BE2C (cell line): ENCODE measurements around the gene ABI3.

Source experiments
- DNase-seq: peaks from one replicate; pipeline ENCODE4 v3.0.0-alpha.2; 2020
- H3K27me3 ChIP-seq: fragments of 250-450 bp; sonication (Bioruptor Pico); 2 replicates; pipeline ENCODE4 v1.5.1; 2020; ENCODE audit warnings: mild to moderate bottlenecking
- H3K36me3 ChIP-seq: fragments of 250-450 bp; sonication (Bioruptor Pico); 2 replicates; pipeline ENCODE4 v1.5.1; 2020; ENCODE audit warnings: mild to moderate bottlenecking
- H3K4me1 ChIP-seq: fragments of 250-450 bp; sonication (Bioruptor Pico); 2 replicates; pipeline ENCODE4 v1.5.1; 2020
- H3K4me3 ChIP-seq: 2 replicates; pipeline ENCODE4 v1.5.1; 2011; ENCODE audit warnings: low read depth, low read length
- H3K9me3 ChIP-seq: fragments of 250-450 bp; sonication (Bioruptor Pico); 2 replicates; pipeline ENCODE4 v1.5.1; 2020
- TF ChIP-seq, protein P1 (sequence below): IDR thresholded peaks from 2 replicates; pipeline ENCODE4 v1.5.1; 2012; ENCODE audit warnings: mild to moderate bottlenecking, low read depth, low read length

ABI3 gene

DNA sequence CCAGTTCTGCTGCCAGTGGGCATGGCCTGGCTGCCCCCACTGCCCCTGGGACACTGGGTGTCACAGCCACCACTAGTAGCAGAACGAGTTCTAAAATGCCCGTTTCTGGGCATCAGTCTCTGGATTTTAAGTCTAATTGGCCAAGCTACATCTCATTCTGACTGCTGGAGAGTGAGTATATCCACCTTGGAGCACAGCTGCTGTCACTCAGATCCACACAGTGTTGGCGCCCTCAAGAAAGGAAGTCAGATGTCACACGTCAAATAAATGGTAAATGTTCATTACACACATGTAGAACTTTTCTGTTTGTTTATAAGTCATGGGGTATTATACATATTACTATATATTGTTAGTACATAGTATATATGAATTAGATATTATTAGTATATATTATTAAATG, 19.6 kb upstream of the ABI3 start:
- Histone ChIP-seq H3K4me3 (no peak overlapping the region), H3K27me3 (no peaks in the 10 kb centered on the region), H3K4me1 (no peaks in the 10 kb centered on the region), H3K36me3 (no peaks in the 10 kb centered on the region), H3K9me3 (no peaks in the 10 kb centered on the region; the same call in 1 of the 2 replicates)
- DNase-seq: no peak
- TF ChIP-seq, protein P1, sequence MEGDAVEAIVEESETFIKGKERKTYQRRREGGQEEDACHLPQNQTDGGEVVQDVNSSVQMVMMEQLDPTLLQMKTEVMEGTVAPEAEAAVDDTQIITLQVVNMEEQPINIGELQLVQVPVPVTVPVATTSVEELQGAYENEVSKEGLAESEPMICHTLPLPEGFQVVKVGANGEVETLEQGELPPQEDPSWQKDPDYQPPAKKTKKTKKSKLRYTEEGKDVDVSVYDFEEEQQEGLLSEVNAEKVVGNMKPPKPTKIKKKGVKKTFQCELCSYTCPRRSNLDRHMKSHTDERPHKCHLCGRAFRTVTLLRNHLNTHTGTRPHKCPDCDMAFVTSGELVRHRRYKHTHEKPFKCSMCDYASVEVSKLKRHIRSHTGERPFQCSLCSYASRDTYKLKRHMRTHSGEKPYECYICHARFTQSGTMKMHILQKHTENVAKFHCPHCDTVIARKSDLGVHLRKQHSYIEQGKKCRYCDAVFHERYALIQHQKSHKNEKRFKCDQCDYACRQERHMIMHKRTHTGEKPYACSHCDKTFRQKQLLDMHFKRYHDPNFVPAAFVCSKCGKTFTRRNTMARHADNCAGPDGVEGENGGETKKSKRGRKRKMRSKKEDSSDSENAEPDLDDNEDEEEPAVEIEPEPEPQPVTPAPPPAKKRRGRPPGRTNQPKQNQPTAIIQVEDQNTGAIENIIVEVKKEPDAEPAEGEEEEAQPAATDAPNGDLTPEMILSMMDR: no peak

DNA sequence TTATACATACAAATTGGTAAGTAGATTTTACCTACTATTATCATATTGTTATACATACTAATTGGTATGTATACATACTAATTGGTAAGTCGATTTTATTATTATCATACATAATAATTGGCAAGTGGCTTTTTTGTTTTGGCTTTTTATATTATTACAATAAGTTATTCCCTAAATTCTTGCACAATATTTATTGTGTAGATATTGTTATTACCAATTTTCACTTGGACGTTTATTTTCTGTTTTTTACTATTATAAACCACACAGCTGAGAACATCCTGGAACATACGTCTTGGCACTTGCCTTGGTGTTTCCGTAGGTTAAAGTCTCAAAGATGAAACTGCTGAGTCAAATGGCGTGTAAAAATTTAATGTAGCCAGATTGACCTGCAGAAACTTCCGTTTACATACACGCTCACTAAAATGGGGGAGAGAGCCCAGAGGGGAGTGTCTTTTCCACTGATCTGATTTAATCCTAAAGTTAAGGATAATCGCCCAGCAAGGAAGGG, 19.0 kb upstream of the ABI3 start:
- DNase-seq: no peak
- TF ChIP-seq, protein P1: no peak

DNA sequence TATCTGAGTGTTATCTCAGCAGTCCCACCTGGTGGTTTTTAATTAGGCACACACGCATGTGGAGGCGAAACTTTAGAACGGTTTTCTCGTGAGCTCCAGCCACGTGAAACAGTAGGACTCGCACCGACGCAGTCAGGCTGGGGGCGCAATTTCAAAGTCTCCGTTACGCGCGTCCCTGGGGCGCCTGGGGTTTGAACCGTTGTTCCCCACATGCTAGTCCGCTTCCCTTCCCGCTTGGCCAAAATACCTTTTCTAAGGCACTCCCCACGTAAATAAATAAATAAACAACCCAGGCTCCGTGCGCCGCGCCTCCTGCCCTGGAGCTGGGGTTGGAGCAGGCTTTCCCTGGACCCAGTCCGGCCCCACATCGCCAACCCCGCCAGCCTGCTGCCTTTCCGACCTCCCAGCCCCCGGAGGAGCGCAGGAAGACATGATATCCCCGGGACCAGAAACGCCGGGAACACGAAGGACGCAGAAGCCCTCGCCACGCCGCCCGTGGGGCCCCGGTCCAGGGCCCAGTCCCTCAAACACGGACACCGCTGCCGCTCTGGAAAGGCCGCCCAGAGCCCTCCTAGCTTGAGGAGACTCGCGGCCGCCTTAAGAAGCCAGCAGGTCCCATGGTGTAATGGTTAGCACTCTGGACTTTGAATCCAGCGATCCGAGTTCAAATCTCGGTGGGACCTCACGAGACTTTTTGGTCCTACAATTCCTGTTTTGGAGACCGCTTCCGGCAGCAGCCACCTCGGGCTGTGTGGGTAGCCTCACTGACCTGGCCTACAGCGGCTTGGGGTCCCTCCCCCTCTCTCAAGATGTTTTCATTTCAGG, 18.4 kb upstream of the ABI3 start:
- Histone ChIP-seq H3K4me3 (peak overlapping the region; percentile 80), H3K4me1 (no peaks in the 10 kb centered on the region), H3K9me3 (no peaks in the 10 kb centered on the region), H3K36me3 (no peaks in the 10 kb centered on the region), H3K27me3 (no peaks in the 10 kb centered on the region)
- DNase-seq: peak; percentile 90
- TF ChIP-seq, protein P1: peak; percentile 28; the same call in 1 of the 2 replicates

More for the DNA sequence above, 19.0 kb upstream of the ABI3 start:
- H3K4me1 ChIP-seq: no peaks in the 10 kb centered on the region
- H3K4me3 ChIP-seq: peak overlapping the region; percentile 80
- H3K27me3 ChIP-seq: no peaks in the 10 kb centered on the region
- no peaks in the 10 kb centered on the region; the same call in 1 of the 2 replicates for H3K9me3 ChIP-seq
- H3K36me3 ChIP-seq: no peaks in the 10 kb centered on the region

DNA sequence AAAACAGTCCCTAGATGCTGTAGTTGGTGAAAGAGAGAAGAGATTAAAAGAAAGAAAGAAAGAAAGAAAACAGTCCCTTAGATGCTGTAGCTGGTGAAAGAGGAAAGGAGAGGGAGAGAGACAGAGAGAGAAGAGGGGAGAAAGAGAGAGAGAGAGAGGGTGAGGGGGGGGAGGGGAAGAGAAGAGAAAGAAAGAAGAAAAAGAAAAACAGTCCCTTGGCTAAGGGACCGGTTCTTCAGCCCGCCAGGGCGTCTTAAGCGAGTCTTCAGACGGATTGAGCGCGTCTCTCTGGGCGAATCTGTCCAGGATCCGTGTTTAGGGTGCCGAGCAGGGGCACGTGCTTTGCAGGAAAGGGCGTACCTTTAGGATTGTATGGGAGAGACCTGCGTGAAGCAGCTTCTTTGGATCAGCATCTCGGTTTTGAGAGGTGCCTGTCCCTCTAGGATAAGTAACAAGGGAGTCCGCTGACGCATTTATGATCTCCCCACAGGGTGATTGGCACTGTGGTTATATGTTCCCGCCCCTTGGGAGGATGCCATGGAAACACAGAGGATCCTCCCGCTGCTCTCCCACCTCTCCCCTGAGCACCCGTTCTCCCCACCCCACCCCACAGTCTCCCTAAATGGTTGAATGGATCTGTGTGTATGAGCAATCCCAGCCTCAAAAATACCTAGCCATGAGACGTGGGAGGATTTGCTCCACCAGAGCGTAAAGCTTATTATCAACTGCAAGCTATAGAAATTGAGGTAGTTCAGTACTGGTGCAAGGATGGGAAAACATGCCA, 16.8 kb upstream of the ABI3 start:
- DNase-seq: peak; percentile 49
- TF ChIP-seq, protein P1: no peak
- no peaks in the 10 kb centered on the region for H3K36me3 ChIP-seq
- no peaks in the 10 kb centered on the region for H3K27me3 ChIP-seq
- H3K4me3 ChIP-seq: peak overlapping the region; percentile 80
- no peaks in the 10 kb centered on the region for H3K9me3 ChIP-seq
- no peaks in the 10 kb centered on the region for H3K4me1 ChIP-seq

DNA sequence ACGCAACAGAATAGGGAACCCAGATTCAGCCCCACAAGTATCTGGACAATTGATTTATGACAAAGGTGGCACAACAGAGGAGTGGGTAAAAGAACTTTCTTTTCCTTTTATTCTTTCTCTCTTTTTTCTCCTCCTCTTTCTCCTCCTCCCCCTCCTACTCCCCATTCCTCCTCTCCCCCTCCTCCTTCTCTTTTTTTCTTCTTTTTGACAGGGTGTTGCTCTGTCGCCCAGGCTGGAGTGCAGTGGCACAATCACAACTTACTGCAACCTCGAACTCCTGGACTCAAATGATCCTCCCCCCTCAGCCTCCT, 16.3 kb upstream of the ABI3 start:
- no peaks in the 10 kb centered on the region for H3K4me1 ChIP-seq
- no peaks in the 10 kb centered on the region for H3K36me3 ChIP-seq
- H3K9me3 ChIP-seq: no peaks in the 10 kb centered on the region
- H3K4me3 ChIP-seq: peak overlapping the region; percentile 80
- no peaks in the 10 kb centered on the region for H3K27me3 ChIP-seq
- TF ChIP-seq, protein P1: no peak
- no peak for DNase-seq
